PFSK-1 (cell line): Measurements from ENCODE around the gene TOM1L2.

Experiments
- FOXP2 ChIP-seq: optimal IDR thresholded peaks from 2 replicates; pipeline ENCODE3; 2011; ENCODE audit warnings: borderline replicate concordance, control low read depth, inconsistent platforms; ENCODE audit not compliant: insufficient read depth; ENCODE audit errors: extremely low read length, extremely low read depth
- POLR2AphosphoS5 ChIP-seq: IDR thresholded peaks from 2 replicates; pipeline ENCODE4 v1.6.1; 2012; ENCODE audit warnings: low read depth, mild to moderate bottlenecking, control low read depth, low read length, moderate library complexity
- SIN3A ChIP-seq: IDR thresholded peaks from 2 replicates; pipeline ENCODE4 v1.6.1; 2012; ENCODE audit warnings: mild to moderate bottlenecking, low read length, moderate library complexity, borderline replicate concordance; ENCODE audit not compliant: insufficient read depth
- TAF1 ChIP-seq: IDR thresholded peaks from 2 replicates; pipeline ENCODE4 v1.6.1; 2012; ENCODE audit warnings: low read length, control low read depth, borderline replicate concordance; ENCODE audit not compliant: insufficient read depth
- TF ChIP-seq, protein P1 (sequence below), 2 experiments: IDR thresholded peaks; 2 replicates each; pipeline versions ENCODE4 v1.6.1 to v1.8.0; 2011 to 2012; ENCODE audit warnings: low read depth in 2 of 2, low read length in 2 of 2, control low read depth in 1 of 2, inconsistent platforms in 1 of 2, mild to moderate bottlenecking in 1 of 2, moderate library complexity in 1 of 2; ENCODE audit not compliant: insufficient read depth in 1 of 2

The TOM1L2 gene

DNA sequence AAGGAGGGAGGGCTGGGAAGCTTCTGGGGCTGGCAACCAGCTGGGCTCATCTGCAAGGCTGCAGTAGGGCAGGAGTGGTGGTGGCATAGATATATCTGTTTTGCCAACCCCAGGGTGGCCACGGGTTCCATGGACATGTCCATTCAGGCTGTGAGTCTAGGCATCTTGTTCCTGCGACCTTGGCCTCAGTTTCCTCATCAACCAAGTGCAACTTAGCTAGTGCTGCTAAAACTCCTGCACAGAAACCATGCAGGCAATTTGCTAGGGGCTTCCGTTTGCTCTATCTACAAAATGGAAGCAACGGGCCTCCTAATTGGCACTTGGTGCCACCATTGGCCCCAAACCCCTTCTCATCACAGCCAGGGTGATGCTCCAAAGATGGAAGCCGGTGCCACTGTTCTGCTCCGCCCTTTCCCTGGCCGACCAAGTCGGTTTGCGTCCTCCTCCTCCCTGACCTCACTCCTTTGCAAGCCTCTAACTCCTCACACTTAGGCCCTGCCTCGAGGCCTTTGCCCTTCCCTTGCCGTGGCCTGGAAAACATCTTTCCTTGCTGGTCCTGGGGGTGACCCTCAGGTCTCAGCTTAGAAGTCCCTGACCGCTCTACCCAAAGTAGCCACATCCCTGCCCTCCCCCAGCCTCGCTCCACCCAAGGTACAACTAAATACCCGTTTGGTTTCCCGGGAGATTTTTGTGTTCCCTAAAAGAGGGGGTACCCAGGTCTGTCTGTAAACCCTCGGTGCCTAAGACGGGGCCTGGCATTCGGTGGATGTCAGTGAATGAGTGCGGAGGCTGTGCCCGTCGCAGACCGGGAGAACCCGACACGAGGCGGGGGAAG, 136.6 kb downstream of the TOM1L2 start:
- TF ChIP-seq, protein P1, sequence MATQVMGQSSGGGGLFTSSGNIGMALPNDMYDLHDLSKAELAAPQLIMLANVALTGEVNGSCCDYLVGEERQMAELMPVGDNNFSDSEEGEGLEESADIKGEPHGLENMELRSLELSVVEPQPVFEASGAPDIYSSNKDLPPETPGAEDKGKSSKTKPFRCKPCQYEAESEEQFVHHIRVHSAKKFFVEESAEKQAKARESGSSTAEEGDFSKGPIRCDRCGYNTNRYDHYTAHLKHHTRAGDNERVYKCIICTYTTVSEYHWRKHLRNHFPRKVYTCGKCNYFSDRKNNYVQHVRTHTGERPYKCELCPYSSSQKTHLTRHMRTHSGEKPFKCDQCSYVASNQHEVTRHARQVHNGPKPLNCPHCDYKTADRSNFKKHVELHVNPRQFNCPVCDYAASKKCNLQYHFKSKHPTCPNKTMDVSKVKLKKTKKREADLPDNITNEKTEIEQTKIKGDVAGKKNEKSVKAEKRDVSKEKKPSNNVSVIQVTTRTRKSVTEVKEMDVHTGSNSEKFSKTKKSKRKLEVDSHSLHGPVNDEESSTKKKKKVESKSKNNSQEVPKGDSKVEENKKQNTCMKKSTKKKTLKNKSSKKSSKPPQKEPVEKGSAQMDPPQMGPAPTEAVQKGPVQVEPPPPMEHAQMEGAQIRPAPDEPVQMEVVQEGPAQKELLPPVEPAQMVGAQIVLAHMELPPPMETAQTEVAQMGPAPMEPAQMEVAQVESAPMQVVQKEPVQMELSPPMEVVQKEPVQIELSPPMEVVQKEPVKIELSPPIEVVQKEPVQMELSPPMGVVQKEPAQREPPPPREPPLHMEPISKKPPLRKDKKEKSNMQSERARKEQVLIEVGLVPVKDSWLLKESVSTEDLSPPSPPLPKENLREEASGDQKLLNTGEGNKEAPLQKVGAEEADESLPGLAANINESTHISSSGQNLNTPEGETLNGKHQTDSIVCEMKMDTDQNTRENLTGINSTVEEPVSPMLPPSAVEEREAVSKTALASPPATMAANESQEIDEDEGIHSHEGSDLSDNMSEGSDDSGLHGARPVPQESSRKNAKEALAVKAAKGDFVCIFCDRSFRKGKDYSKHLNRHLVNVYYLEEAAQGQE (IDR thresholded peaks at IDR 0.05; ENCODE audit: insufficient read depth in 1 of 2, low read depth in 2 of 2, low read length in 2 of 2), result peak in 1 of 2 experiments; percentile 40; a peak in 2 of 4 replicates
- TF ChIP-seq FOXP2, result no peak

DNA sequence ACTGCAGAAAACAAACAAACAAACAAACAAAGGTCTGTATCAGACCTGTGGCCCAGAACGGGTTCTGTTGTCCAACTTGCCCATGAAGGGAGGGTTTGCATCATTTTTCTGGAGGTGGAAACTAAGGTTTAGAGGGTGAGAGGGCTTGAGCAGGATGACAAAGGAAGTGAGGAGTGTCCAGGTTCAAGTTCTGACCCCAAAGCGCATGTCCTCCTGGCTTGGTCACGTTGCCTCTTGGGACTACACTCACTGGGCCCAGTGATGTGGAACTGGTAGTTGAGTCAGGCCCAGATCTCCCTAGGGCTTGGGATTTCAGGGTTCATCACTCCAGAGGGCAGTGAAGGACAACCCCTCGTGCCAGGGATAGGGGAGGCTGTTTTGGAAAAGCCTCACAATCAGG, 137.2 kb downstream of the TOM1L2 start:
- no peak for TF ChIP-seq SIN3A
- no peak for TF ChIP-seq TAF1
- no peak for TF ChIP-seq FOXP2
- TF ChIP-seq POLR2AphosphoS5, result no peak
- TF ChIP-seq, protein P1 (IDR thresholded peaks at IDR 0.05; ENCODE audit: insufficient read depth in 1 of 2, low read depth in 2 of 2, low read length in 2 of 2), result no peak

DNA sequence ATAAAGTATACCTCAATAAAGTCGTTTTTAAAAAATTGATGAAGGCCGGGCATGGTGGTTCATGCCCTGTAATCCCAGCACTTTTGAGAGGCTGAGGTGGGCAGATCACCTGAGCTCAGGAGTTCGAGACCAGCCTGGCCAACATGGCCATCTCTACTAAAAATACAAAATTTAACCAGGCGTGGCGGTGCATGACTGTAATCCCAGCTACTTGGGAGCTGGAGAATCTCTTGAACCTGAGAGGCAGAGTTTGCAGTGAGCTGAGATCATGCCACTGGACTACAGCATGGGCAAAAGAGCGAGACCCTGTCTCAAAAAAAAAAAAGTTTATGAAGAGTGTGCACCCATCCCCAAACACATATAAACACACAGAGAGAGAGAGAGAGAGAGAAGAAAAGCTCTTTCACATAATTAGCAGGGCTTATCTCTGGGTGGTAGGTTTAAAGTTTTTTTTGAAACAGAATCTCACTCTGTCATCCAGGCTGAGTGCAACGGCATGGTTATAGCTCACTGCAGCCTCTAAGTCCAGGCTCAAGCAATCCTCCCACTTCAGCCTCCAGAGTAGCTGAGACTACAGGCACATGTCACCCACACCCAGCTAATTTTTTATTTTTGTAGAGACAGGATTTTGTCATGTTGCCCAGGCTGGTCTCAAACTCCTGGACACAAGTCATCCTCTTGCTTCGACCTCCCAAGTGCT, 138.4 kb downstream of the TOM1L2 start:
- TF ChIP-seq TAF1 (no peak), FOXP2 (no peak), SIN3A (no peak), POLR2AphosphoS5 (no peak)
- TF ChIP-seq, protein P1 (IDR thresholded peaks at IDR 0.05; ENCODE audit: insufficient read depth in 1 of 2, low read depth in 2 of 2, low read length in 2 of 2), result no peak

DNA sequence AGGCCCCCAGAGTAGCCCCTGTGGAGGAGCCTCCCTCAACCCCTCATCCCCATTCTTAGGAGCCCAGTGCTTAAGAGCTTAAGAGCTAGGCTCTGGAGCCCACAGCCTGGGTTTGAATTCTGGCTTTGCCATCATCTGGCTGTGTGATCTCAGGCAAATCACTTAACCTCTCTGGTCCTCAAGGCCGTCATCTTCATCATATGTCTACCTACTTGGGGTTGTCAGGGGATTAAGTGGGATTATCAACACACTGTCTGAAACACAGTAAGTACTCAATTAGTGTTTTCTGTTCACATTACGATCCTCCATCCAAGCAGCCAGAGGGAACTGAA, 140.2 kb downstream of the TOM1L2 start:
- TF ChIP-seq FOXP2, result no peak
- TF ChIP-seq, protein P1 (IDR thresholded peaks at IDR 0.05; ENCODE audit: insufficient read depth in 1 of 2, low read depth in 2 of 2, low read length in 2 of 2), result no peak
- TF ChIP-seq TAF1, result no peak
- TF ChIP-seq POLR2AphosphoS5, result no peak
- no peak for TF ChIP-seq SIN3A
